ENCODE results near the gene NUMA1.

NUMA1 gene

DNA sequence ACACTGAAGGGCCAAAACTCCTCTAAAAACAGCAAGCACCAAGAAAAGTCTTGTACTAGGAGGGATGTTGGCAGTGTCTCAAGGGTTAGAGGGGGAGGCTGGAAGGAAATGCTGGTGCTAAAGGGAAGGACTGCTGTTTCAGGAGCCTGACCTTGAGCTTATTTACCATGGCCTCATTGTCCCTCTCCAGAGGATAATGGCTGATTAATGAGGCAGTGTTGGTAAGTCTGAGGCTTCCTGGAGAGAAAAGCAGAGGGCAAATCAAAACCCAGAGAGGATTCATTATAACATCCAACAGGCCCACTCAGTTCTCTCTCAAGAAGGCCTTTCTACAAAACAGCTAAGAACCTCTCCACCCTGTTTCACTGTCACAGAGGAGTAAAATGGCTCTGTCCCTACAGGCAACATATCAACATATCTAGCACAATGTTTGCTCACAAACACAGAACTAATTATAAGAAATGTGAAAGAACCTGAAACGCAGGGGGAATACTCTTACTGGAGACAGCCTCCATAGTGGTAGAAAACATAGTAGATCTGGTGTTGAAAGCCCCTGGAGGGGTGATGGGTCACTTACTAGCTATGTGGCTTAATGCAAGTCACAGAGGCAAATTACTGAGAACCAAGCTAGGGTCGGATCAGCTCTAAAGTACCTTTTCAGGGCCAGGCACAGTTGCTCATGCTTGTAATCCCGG is 31.4 kb downstream of the NUMA1 start:
- no peak for DNase-seq

GRCh38 chr11:72045849-72046248 is 34.5 kb downstream of the NUMA1 start:
- DNase-seq: no peak

DNA sequence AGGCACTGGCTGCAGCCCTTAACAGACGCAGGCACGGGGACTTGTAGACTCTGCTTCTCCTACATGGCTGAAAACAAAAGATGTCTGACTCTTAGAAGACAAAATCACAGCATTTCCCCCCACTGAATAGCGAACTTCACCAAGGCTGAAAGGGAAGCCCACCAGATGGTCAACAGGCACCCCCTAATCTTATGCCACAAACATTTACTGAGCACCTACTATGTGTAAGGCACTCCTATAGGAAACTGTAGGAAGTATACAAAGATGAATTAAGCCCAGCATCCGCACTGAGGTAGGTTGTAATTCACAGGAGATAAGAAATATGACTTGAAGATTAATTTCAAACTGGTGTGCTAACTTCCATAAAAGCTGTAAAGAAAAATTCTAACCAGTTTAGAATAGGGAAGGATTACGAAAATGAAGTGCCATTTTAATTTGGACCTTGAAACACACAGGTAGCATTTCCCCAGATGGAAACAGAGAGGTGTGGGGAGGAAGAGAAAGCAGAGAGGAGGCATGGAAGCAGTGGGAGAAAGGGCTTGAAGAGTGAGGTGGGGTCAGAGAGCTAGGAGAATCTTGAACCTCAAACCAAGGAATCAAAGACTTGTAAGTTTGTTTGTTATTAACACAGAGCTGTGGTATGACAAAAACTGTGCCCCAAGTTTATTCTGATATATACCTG is 38.1 kb downstream of the NUMA1 start:
- DNase-seq: no peak

- DNase-seq: peak; percentile 54
Observed at GRCh38 chr11:72041364-72042063, 38.8 kb downstream of the NUMA1 start.

- peak; percentile 96 for DNase-seq
Observed at GRCh38 chr11:72040491-72041363, 39.6 kb downstream of the NUMA1 start.

- DNase-seq: no peak
Observed at GRCh38 chr11:72039856-72040401, 40.4 kb downstream of the NUMA1 start.

- peak; percentile 17 for DNase-seq
Observed at GRCh38 chr11:72039031-72039855, 41.1 kb downstream of the NUMA1 start.

- DNase-seq: no peak
Observed at GRCh38 chr11:72038491-72038890, 41.9 kb downstream of the NUMA1 start.

DNA sequence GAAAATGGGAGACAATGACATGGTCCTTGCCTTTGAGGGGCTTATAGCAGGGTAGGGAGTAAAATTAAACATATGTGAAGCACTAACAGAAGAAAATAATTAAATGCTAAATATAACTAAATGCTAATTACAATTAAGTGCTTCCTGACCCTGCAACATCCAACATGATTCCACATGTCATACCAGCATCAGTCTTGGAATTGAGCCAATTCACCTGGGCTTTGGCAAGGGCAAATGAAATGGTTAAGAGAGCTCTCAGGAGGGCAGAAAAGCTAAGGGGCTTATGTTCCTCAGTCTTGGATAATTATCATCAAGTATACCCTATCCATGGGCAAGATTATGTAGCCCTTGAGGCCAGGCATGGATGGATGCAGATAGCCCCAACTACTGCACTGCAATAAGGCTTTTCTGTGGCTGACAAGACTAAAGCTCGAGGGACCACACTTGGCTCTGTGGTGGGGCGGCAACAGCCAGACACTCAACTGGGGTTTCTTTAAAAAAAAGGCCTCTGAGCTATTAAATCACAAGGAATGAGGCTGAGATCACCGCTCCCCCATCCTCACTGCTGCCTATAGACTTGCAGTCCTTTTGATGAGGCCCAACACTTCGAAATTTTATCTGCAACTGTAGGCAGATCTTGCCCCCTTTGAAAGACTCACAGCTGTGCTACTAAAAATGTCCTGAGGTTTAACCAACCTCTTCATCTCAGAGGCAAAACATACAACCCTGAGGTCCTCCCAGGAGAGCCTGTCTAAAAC is 42.6 kb downstream of the NUMA1 start:
- peak; percentile 47 for DNase-seq

GRCh38 chr11:72036687-72037086 is 43.7 kb downstream of the NUMA1 start:
- no peak for DNase-seq

DNA sequence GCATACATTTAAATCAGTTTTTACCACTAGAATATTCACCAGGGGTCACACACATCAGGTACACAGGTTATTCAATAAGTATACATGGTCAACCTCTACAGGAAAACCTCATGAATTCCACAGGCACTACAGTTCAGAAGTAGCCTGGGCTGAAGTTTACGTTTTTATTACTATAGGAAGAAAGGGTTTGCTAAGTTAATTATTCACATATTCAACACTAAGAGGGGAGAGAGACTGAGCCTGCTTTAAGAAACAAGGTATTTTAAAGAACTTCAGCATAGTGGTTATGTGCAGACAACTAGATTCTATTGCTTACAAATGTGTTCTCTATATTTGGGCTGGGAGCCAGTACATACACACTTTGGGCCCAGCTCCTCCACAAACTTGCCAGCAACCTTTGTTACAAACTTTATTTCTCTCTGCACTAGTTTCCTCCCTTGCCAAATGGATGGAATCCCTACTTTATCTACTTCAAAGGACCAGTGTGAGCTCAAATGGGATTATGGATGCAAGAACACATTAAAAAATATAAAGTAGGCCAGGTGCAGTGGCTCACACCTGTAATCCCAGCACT is 49.8 kb downstream of the NUMA1 start:
- no peak for DNase-seq

DNA sequence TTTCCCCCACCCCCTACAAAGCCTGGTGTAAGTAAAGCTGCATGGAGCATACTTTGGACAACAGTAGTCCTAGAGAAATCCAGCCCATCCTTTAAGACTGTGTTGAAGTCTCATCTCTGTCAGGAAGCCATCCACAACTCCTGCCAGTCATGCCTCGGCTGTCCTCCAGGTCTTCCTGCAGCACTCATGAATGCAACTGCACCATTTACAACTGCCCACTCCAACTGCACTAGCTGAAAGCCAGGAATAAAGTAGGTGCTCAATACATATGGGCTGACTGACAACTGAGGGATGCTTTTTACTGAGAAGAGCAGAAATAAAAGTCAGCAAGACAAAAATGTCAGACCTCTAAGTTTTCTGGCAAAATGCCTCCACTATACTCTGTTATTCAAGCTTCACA is 54.3 kb downstream of the NUMA1 start:
- no peak for DNase-seq

DNA sequence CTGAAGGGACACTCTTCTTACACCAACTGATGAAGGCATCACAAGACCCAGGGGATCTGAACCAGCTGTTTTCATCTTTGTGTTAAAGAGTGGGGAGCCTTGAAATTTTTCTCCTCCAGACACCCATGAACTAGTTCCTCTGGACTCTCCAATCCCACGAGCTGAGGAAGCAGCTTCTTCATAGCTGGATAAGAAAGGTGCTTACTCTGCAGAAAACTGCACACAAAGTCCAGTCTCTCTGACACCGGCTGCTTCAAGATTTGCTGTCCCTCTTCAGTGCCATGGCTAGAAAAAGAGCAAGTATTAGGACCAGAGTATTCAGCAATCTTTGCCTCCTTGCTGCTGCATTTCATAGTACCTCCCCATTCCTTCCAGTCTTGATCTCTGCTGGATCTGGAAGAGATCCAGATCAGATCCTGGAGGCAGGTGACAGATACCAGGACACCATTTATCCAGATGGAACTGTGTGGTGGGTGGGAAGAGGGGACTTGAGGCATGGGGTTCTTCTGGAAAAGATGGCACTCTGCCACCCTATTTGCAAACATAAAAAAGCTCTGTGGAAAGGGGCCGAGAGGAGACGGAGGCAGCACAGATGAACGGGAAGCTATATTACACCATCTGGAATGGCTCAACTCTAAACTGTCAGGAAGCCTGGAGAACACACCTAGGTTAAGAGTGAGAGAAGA is 56.1 kb downstream of the NUMA1 start:
- DNase-seq: no peak

GRCh38 chr11:72023335-72023734 is 57.0 kb downstream of the NUMA1 start:
- DNase-seq: no peak

GRCh38 chr11:72018171-72018570 is 62.2 kb downstream of the NUMA1 start:
- DNase-seq: no peak

DNA sequence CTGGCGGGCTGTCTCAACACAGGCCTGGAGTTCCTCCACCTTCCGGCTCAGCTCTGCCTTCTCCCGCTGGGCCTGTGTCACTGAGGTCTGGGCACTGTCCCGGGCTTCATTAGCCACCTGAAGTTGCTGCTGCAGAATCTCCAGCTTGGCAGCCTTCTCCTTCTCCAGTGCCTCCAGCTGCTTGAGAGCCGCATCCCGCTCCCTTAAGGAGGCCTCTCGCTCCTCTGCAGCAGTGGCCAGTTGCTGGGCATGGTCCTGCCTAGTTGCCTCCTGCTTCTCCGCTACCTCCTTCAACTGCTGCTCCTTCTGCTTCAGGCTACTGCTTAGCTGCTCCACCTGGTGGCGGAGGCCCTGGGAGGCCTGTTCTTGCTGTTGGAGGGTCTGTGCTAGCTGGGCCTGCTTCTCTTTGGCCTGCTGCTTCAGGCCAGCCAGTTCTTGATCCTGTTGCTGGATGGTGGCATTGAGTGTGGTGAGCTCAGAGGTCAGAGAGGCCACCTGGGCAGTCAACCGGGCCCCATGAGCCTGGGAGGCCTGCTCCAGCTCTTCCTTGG is 64.8 kb downstream of the NUMA1 start:
- DNase-seq: no peak

DNA sequence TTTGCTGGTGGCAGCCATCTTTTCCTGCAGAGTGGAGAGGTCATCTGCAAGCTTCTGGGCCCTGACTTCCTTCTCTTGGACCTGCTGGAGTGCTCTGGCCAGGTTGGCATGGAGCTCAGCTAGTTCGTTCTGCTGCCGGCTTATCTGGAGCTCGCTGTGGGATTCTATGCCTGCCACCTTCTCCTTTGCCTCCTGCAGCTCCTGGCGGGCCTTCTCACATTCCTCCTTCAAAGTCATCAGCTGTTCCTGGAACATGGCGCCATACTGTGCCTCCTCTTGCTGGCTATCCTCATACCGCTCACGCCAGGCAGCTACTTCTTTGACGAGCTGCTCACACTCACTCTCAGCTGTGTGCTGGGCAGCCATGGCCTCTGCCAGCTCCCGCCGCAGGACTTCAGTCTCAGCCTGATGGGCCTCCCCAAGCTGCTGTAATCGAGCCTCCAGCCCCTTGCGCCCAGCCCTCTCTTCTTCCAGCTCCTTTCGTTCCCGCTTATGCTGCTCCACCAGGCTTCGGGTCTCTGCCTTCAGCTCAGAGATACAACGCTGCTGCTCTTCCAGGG is 65.5 kb downstream of the NUMA1 start:
- DNase-seq: no peak

GRCh38 chr11:72013765-72014711 is 66.3 kb downstream of the NUMA1 start:
- DNase-seq: no peak

All from NCI-H510A treated with DMSO at 0.1 percent for 48 hours (cell line).